ENCODE measurements around the gene NR5A2.
A peak's percentile ranks its signal among the peaks of the same experiment; 100 is the strongest.

- no peak for TF ChIP-seq MYNN (tag by site-specific recombination; IDR thresholded peaks at IDR 0.05; ENCODE audit: borderline replicate concordance)
- TF ChIP-seq YY1 (tag by site-specific recombination; IDR thresholded peaks at IDR 0.05), result 0 out of 2 replicates have a peak, but pooled peaks have one; percentile 9
- no peak for TF ChIP-seq CTCF (tag by site-specific recombination; IDR thresholded peaks at IDR 0.05)
- no peak for TF ChIP-seq KLF10 (tag by site-specific recombination; IDR thresholded peaks at IDR 0.05)
- no peak for TF ChIP-seq SETDB1 (IDR thresholded peaks at IDR 0.05; ENCODE audit: insufficient read length, low read length)
- no peak; the same call in 1 of the 2 replicates for TF ChIP-seq TRIM28 (IDR thresholded peaks at IDR 0.05; ENCODE audit: borderline replicate concordance, low read length)
- TF ChIP-seq ZNF544 (tag by site-specific recombination; IDR thresholded peaks at IDR 0.05), result no peak
- no peak for TF ChIP-seq ZNF23 (tag by site-specific recombination; IDR thresholded peaks at IDR 0.05; ENCODE audit: borderline replicate concordance)
- no peak for TF ChIP-seq ZNF133 (tag by site-specific recombination; IDR thresholded peaks at IDR 0.05)
- TF ChIP-seq ZNF37A (tag by site-specific recombination; IDR thresholded peaks at IDR 0.05), result no peak
- TF ChIP-seq ZNF654 (tag by site-specific recombination; IDR thresholded peaks at IDR 0.05; ENCODE audit: low read depth), result no peak
Observed at GRCh38 chr1:200029035-200029821, 1.7 kb downstream of the NR5A2 start.

All from HEK293 (cell line).